Uterus (tissue), 4 donors: ENCODE data around the gene PAK1. TPM values are rescaled to one million over a fixed set of nuclear protein-coding genes. Genes with fewer than 3 reads are reported as not detected.

Experiments
- DNase-seq, 2 donors: peaks; one replicate each; pipeline ENCODE4 v3.0.0-alpha.2; 2019 to 2020
- H3K27ac ChIP-seq, 2 donors: fragments of 200-600 bp; sonication (generic); 1 replicate in 1 of 2; 2 replicates in 1 of 2; pipeline ENCODE4 v1.5.1; 2016 to 2018
- H3K27me3 ChIP-seq, 2 donors: fragments of 200-600 bp; sonication (generic); one replicate each; pipeline ENCODE4 v1.5.1; 2018 to 2019; ENCODE audit warnings: control low read depth in 1 of 2
- H3K36me3 ChIP-seq, 2 donors: fragments of 200-600 bp; sonication (generic); one replicate each; pipeline ENCODE4 v1.5.1; 2019; ENCODE audit warnings: control low read depth in 1 of 2
- H3K4me1 ChIP-seq, 2 donors: fragments of 200-600 bp; sonication (generic); one replicate each; pipeline ENCODE4 v1.5.1; 2018 to 2019; ENCODE audit warnings: control low read depth in 1 of 2
- H3K4me3 ChIP-seq, 2 donors: fragments of 200-600 bp; sonication (generic); 1 replicate in 1 of 2; 2 replicates in 1 of 2; pipeline ENCODE4 v1.5.1; 2018 to 2019; ENCODE audit warnings: mild to moderate bottlenecking in 1 of 2
- H3K9me3 ChIP-seq, 2 donors: fragments of 200-600 bp; sonication (generic); one replicate each; pipeline ENCODE4 v1.5.1; 2019; ENCODE audit warnings: control low read depth in 1 of 2
- POLR2A ChIP-seq, 2 donors: fragments of 450-650 bp; IDR thresholded peaks; one replicate each; pipeline ENCODE4 v1.6.1; 2016; ENCODE audit warnings: antibody characterized with exemption in 2 of 2, mild to moderate bottlenecking in 1 of 2, moderate library complexity in 1 of 2
- intact Hi-C: fragments of 100-400 bp; cut with DNase I; formaldehyde crosslinking; loops from one replicate; pipeline ENCODE4 v1.15.1; 2023; ENCODE audit warnings: low total_unique reads
- total RNA-seq, 4 donors: library from RNA; depleted of rRNA in 3 of 4; stranded (reverse); fragments of >200 nt in 3 of 4; gene quantifications; one replicate each; pipeline versions ENCODE4 v1.1.0 to v1.2.4, GENCODE V29; 2014 to 2023
- TF ChIP-seq, protein P1 (sequence below), 4 experiments: fragments of 200-600 bp in 2 of 4; fragments of 450-650 bp in 2 of 4; sonication (generic) in 2 of 4; IDR thresholded peaks; one replicate each; pipeline ENCODE4 v1.5.1; 2016 to 2019; ENCODE audit warnings: antibody characterized with exemption in 4 of 4, mild to moderate bottlenecking in 2 of 4, moderate library complexity in 1 of 4
- donor health status: DM: yes; HTN: yes; CAD: no.

PAK1 gene
- total RNA-seq, 4 donors from 2014 or later = 17.4 to 55.2 (median 35.7) TPM

DNA sequence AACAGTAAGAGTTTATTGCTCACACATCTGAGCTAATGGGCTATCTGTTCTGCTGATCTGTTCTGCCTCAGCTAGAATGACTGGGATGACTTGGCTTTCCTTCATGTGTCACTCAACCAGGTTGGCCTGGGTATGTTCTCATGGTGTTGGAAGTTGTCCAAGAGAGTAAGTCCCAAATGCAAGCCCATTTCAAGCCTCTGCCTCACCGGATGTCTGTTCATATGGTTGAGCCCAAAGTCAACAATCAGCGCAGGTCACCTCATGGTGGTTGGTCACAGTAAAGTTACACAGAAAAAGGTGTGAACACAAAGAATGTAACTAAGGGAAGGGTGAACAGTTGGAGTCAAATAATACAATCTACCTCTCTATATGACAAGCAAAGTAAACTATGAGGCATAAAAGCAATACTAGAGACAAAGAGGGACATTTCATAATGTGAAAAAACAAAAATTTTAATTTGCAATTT lies 174.3 kb downstream of the PAK1 start:
- Histone ChIP-seq H3K4me3 (no peak overlapping the region), H3K27ac (no peak overlapping the region), H3K36me3 (no peaks in the 10 kb centered on the region), H3K4me1 (no peaks in the 10 kb centered on the region), H3K27me3 (no peaks in the 10 kb centered on the region), H3K9me3 (no peaks in the 10 kb centered on the region)
- no peak for TF ChIP-seq POLR2A (IDR thresholded peaks at IDR 0.05)
- TF ChIP-seq, protein P1, sequence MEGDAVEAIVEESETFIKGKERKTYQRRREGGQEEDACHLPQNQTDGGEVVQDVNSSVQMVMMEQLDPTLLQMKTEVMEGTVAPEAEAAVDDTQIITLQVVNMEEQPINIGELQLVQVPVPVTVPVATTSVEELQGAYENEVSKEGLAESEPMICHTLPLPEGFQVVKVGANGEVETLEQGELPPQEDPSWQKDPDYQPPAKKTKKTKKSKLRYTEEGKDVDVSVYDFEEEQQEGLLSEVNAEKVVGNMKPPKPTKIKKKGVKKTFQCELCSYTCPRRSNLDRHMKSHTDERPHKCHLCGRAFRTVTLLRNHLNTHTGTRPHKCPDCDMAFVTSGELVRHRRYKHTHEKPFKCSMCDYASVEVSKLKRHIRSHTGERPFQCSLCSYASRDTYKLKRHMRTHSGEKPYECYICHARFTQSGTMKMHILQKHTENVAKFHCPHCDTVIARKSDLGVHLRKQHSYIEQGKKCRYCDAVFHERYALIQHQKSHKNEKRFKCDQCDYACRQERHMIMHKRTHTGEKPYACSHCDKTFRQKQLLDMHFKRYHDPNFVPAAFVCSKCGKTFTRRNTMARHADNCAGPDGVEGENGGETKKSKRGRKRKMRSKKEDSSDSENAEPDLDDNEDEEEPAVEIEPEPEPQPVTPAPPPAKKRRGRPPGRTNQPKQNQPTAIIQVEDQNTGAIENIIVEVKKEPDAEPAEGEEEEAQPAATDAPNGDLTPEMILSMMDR (IDR thresholded peaks at IDR 0.05) = no peak
- intact Hi-C loops = no loop called here
- DNase-seq = no peak

DNA sequence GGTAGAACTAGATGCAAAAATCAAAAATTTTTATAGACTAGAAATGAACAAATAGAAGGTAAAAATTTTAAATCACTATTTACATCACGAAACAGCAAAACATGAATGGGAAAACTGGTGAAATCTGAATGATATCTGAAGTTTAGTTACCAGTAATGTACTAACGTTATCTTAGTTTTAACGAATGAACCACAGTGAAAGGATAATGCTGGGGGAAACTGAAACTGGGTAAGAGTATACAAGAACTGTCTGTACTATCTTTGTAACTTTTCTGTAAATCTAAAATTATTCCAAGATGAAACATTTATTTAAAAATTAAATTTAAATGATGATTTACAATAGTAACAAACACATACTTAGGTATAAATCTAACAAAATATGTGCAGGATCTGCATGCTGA lies 179.9 kb downstream of the PAK1 start:
- no peak overlapping the region for H3K27ac ChIP-seq
- intact Hi-C loops = no loop called here
- TF ChIP-seq, protein P1 (IDR thresholded peaks at IDR 0.05) = no peak
- no peak for TF ChIP-seq POLR2A (IDR thresholded peaks at IDR 0.05)

DNA sequence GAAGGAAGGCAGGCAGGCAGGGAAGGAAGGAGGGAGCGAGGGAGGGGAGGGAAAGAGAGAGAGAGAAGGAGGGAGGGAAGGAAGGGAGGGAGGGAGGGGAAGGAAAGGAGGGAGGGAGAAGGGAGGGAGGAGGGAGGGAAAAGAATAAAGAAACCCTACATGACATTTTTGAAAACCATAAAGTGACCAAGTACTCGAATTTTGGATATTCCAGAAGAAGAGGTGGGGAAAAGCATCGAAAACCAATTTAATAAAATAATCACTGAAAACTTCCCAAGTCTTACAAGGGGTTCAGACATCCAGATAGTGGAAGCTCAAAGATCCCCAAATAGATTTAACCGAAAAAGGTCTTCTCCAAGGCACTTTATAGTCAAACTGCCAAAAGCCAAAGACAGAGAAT lies 184.2 kb downstream of the PAK1 start:
- Histone ChIP-seq H3K4me1 (no peaks in the 10 kb centered on the region), H3K4me3 (no peak overlapping the region), H3K9me3 (no peaks in the 10 kb centered on the region), H3K27me3 (no peaks in the 10 kb centered on the region), H3K36me3 (no peaks in the 10 kb centered on the region), H3K27ac (no peak overlapping the region)
- intact Hi-C loops = no loop called here
- no peak for DNase-seq
- no peak for TF ChIP-seq POLR2A (IDR thresholded peaks at IDR 0.05)
- TF ChIP-seq, protein P1 (IDR thresholded peaks at IDR 0.05) = no peak

More for the DNA sequence above, 179.9 kb downstream of the PAK1 start:
- no peaks in the 10 kb centered on the region for H3K36me3 ChIP-seq
- H3K4me1 ChIP-seq = no peaks in the 10 kb centered on the region
- H3K9me3 ChIP-seq = no peaks in the 10 kb centered on the region
- DNase-seq = no peak
- H3K27me3 ChIP-seq = no peaks in the 10 kb centered on the region
- no peak overlapping the region for H3K4me3 ChIP-seq

GRCh38 chr11:77287615-77288273 lies 186.2 kb downstream of the PAK1 start:
- no peaks in the 10 kb centered on the region for H3K36me3 ChIP-seq
- no peaks in the 10 kb centered on the region for H3K27me3 ChIP-seq
- no peak overlapping the region for H3K27ac ChIP-seq
- H3K4me3 ChIP-seq = no peak overlapping the region
- DNase-seq = no peak
- TF ChIP-seq POLR2A (IDR thresholded peaks at IDR 0.05) = no peak
- TF ChIP-seq, protein P1 (IDR thresholded peaks at IDR 0.05) = no peak
- intact Hi-C loops = no loop called here
- H3K4me1 ChIP-seq = no peaks in the 10 kb centered on the region
- H3K9me3 ChIP-seq = no peaks in the 10 kb centered on the region

- H3K9me3 ChIP-seq = no peaks in the 10 kb centered on the region
- H3K27me3 ChIP-seq = no peaks in the 10 kb centered on the region
- no peaks in the 10 kb centered on the region for H3K36me3 ChIP-seq
- no peaks in the 10 kb centered on the region for H3K4me1 ChIP-seq
- no peak for DNase-seq
- H3K4me3 ChIP-seq = no peak overlapping the region
- TF ChIP-seq, protein P1 (IDR thresholded peaks at IDR 0.05) = no peak
- TF ChIP-seq POLR2A (IDR thresholded peaks at IDR 0.05) = no peak
- H3K27ac ChIP-seq = no peak overlapping the region
- intact Hi-C loops = no loop called here
Measured at GRCh38 chr11:77287136-77287535, 186.8 kb downstream of the PAK1 start.
